ENCODE results near the gene SANBR.

Gene SANBR

GRCh38 chr2:61090386-61090921, 24.8 kb downstream of the SANBR start:
- DNase-seq = no peak

- DNase-seq = no peak
These were observed 25.8 kb downstream of the SANBR start for GRCh38 chr2:61091485-61091884.

- DNase-seq = no peak
These were observed 30.8 kb downstream of the SANBR start for GRCh38 chr2:61096438-61096837.

- DNase-seq = no peak
These were observed 35.1 kb downstream of the SANBR start for GRCh38 chr2:61100801-61101200.

- no peak for DNase-seq
These were observed 43.6 kb downstream of the SANBR start for GRCh38 chr2:61109291-61109690.

- no peak for DNase-seq
These were observed 46.0 kb downstream of the SANBR start for GRCh38 chr2:61111708-61112107.

- no peak for DNase-seq
These were observed 48.5 kb downstream of the SANBR start for GRCh38 chr2:61114147-61114546.

Measured in activated CD4-positive, alpha-beta T cell treated with anti-CD3 and anti-CD28 coated beads, Interleukin-10, Interleukin-2, amounts not matched to agents 100 ng/mL and 50 ng/mL, durations not matched to agents 16 hours and 8 hours (primary cell).